NCI-H1436 (cell line): ENCODE results near the gene EIF5AL1.
"Not testable (repeated sequence)": the region's sequence is repeated elsewhere in the genome, so short reads cannot be mapped to it uniquely, and the experiment has no call there.

ENCODE experiments used
- DNase-seq: peaks from one replicate; lab custom pipeline; 2025; lab: John Stamatoyannopoulos, UW

Gene EIF5AL1

DNA sequence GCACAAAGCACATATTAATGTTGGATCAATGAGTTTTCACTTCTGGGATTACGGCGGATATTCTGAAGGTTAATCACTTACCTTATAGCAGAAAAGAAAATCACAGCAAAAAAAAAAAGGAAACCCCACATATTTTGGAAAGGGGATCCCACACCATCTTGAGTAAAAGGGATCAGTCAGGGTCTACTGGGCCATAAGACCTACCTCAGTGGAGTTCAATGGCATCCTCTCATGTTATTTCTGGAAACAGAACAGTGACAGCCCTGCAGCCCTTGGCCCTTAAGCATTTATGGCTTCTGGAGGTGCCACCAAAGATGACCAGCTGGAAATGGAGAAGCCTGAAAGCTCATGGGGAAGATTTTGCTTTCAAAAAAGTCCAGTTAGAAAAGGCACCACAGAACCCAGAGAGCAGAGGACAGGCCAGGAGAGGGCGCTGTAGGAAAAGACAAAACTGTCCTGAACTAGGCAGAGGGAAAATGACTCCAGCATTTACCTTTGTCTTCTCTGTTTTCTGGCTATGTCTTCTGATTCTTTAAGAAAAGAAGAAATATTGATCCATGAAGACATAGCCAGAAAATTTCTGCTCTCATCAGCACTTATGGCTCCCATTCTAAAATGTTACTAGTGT, 2.9 kb upstream of the EIF5AL1 start:
- not testable (repeated sequence) for DNase-seq

DNA sequence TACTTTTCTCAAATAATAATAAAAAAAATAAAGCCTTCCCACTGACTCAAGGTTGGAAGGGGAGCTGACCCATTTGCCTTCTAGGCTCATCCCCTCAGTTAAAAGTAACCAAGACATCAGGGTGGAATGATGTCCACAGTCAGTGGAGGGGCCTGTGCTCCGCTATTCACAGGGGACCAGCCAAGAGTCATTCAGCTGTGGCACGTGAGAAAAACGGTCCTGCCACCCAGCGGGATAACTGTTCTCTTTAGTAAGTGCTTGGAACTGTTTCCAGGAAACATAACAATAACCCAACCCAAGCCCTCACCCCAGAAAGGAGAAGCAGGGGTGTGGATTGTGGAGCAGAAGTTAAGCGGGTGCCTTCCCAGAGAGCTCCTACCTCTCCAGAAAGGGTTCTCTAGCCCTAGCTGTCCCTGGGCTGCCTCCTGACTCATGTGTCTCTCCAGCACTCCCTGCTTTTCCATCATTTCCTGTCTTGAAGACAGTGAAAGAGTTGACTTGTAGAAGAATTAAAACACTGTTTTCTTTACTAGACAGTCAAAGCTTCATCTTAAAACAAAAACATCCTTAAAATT, 2.3 kb upstream of the EIF5AL1 start:
- DNase-seq: not testable (repeated sequence)

DNA sequence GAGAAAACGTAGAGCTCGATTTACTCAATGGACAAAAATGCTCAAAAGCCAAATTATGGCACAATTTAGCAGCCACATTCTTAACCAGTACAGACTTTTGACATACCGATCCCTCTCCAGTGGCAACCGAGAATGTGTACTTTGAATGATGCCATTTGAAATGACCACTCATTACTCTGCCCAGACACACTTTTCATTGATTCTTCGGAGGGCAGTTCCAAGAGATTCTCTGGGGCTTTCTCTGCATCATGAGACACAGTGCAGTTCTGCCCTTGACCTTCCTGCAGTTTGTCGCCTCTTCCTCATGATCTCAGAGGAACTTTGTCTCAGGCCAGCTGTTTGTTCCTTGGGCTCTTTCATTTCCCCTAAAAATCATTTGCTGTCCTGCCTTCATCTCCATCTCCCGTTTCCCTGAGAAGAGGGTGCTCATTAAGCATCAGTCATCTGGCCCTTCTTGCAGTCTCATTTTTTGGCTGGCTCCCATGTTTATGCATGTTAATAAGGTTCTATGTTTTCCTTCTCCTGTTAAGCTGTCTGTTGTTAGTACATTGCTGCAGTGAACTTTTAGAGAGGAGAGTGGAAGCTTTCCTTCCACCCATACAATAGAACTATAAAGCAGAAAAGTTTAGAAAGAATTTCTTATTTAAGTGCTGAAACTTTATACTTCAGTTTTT, 4.3 kb downstream of the EIF5AL1 start:
- not testable (repeated sequence) for DNase-seq

DNA sequence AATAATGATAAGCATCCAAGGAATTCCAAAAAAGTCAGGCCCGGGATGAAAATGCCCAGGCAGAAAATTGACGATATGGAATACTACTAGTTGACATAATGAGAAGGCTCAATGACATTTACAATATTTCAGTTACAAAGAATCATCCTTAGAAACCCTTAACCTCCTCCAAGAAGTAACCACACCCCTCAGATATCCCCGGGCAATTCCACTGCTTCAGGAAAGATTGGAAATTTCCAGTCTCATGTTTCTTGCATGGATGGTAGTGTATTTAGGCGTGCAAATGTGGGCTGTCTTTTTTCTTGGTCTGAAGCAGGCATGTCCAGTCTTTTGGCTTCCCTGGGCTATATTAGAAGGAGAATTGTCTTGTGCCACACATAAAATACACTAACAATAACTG, 5.2 kb downstream of the EIF5AL1 start:
- DNase-seq: not testable (repeated sequence)

DNA sequence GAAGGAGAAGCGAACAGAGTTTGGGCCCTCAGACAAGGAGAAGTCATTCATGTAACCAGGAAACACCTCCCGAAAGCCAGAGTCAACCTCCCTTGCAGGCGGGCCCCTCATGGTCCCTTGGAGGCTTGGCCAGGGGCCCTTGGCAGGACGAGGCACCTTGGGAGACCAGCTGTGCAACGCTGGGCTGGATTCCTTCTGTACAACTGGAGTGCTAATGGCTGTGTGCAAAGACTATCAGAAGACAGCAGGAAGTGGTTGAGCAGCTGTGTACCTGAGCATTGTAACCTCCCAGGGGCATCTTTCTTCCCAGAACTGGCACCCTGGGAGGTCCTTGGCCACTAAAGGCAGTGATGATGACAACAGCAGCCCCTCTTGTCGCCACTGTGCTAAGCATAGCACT, 9.4 kb downstream of the EIF5AL1 start:
- not testable (repeated sequence) for DNase-seq

DNA sequence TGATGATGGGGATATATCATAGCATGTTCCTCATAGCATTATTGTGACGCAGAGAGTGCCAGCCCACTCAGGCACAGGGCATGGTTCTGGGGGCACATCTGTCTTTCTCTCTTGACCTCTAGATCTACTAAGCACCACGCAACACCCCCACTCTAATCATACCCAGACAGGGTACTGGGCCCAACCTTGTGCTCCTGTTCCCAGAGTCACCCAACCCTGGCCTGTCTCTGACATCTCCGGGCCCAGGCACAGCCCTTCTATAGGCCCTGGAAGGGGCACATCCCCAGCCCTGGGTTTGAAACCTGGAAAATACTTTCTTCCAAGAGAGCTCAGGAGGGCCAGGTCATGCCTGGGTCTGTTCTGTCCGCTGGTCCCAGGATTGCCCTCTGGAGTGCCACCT, 10.1 kb downstream of the EIF5AL1 start:
- DNase-seq: not testable (repeated sequence)

DNA sequence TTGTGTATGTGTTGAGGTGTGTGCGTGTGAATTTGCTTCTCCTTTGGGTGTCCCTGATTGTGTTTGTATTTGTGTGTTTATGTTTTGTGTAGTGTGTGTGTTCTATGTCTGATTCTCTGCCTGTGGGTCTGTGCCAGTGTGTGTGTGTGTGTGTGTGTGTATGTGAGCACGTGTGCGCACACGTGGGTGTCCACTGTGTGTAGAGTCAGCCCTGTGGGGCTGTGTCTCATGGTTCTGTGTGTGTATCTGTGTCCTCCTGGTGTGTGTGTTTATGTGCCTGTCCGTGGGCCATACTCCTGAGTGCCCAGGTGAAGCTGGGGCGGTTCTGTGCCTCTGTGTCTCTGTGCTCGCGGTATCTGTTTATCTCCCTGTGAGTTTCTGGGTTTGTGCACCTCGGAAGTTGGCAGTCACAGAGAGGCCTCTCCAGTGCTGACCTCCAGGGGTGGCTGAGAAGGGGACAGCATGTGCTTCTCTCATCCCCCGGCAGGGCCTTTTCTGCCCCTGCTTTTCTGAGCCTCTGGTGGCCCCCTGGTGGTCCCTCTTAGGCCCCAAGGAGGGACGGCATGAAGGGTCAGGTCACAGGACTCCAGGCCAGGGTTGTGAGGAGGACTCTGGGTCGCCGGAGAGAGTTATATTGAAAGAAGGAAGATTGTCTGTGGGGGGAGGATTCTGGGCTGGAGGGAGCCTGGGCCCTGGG, 11.0 kb downstream of the EIF5AL1 start:
- DNase-seq: not testable (repeated sequence)

DNA sequence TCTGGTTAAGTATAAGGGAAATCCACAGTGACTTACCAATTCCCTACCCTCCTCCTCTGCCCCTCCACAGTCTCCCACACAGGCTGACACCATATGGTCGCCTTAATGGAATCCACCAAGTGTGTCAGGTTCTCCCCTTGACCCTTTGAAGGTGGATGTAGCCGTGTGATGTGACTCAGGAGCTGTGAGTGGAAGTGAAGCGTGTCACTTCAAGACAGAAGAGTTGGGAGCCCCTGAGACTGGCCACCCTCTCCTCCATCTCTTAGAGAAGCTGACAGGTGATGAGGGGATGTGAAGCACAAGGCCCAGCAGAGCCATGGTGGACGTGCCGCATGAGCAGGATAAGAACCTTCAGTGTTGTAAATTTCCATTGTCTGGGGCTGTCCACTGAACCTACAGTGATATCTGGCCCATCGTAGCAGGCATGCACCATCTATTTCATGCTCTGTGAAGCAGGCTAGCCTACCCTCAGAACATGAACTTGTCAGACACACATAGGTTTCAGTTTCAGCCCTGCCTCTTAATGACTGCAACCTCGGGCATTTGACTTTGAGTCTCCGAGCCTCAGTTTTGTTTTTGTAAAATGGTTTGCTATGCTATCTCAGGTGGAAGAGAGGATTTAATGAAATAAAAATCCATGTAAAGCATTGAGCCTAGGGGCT, 12.8 kb downstream of the EIF5AL1 start:
- DNase-seq: not testable (repeated sequence)

DNA sequence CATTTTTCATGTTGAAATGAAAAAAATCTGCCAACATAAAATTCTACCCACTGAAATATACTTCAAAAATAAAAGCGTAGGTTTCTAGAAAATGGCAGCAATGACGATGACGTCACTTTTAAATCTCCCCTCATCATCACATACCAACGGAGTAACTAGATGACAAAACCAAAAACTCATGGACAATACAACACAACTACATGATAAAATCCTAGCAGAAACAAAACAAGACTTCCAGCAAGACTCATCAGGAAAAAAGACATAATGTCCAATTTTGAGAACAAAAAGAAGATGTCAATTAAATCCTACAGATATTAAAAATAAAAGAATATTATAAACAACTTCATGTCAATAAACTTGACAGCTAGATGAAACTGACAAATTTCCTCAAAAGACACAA, 15.9 kb downstream of the EIF5AL1 start:
- not testable (repeated sequence) for DNase-seq

DNA sequence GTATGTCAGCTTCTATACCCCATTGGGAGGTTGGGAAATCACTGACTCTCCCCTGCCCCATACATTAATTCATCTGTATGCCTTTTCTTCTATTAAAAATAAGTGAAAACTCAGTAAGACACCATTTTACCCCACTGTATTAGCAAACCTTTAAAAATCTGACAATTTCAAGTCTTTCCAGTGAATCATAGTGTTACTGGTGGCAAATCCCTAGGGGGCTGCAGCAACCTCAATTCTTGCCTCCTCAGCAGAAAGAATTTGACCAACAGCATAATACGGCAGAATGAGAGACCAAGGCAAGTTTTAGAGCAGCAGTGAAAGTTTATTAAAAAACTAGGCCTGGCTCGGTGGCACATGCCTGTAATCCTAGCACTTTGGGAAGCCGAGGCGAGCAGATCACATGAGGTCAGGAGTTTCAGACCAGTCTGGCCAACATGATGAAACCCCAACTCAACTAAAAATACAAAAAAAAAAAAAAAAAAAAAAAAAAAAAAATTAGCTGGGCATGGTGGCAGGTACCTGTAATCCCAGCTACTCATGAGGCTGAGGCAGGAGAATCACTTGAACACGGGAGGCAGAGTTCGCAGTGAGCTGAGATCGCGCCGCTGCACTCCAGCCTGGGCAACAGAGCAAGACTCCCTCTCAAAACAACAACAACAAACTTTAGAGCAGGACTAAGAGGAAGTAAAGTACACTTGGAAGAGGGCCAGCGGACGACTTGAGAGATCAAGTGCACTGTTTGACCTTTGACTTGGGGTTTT, 21.0 kb downstream of the EIF5AL1 start:
- not testable (repeated sequence) for DNase-seq

DNA sequence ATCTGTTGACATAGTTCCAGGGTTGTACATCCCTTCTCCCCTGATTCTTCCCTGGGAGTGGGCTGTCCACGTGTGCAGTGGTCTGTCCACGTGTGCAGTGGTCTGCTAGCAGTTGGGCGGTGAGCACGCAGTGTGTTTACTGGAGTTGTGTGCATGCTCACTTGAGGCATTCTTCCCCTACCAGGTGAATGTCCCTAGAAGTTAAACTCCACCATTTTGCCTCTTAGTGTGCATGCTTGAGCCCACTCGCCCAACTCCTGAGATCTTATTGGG, 21.5 kb downstream of the EIF5AL1 start:
- not testable (repeated sequence) for DNase-seq

DNA sequence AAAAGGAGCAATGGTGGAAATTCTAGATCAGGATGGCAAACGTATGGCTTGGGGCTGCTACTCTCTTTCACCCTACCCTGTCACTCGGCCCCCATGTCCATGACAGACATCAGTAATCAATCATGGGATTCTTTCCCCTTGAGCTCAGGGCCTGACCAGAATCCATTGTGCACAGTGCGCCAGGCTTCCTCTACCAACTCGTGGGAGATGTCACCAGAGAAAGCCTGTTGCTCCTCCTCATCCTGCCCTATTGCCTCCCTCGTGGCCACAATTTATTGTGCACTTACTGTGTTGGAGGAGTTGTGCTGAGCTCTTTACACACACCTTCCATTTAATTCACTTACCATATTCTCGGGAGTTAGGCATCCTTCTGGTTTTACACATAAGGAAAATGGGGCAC, 26.0 kb downstream of the EIF5AL1 start:
- DNase-seq: not testable (repeated sequence)

DNA sequence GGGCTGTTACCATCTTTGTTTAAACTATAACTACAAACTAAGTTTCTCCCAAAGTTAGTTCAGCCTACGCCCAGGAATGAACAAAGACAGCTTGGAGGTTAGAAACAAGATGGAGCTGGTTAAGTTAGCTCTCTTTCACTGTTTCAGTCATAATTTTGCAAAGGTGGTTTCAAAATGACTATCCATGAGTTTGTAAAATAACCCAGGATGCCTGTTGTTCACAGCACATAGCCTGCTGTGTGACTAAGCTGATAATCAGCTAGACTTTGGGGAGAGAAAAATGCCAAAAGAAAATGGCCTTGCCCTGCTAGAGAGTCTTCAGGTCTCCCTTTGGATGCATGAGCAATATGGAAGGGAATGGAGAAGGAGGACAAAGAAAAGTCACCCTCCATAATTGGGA, 28.6 kb downstream of the EIF5AL1 start:
- not testable (repeated sequence) for DNase-seq

DNA sequence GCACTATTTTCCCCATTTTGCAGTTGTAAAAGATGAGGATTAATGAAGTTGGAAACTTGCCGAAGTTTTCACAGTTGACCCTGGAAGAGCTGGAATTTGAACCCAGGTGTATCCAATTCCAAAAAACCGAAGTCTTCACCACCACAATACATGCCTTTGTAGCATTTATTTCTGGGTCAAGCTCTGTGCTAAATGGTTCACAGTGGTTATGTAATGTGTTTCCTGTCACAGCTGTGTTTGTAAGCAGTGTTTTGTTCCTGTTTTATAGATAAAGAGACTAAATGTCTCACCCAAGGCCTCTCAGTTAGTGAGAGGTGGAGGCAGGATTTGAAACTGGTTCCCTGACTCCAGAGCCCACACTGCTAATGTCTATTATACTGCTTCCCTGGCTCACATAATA, 30.3 kb downstream of the EIF5AL1 start:
- no peak for DNase-seq

DNA sequence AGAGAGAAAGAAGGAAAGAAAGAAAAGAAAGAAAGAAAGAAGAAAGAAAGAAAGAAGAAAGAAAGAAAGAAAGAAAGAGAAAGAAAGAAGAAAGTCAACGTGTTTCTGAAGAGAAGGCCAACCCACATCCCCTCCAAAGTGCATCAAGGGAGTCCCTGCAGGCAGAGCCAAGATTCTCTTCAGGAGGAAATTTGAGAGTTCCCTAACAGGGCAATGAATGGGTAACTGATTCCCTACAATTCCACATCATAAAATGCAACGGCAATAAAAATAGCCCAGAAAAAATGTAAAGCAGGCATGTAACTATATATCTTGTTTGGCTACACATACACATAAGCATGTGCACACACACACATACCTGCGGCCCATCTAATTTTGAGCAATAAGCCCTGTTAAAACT, 32.1 kb downstream of the EIF5AL1 start:
- DNase-seq: not testable (repeated sequence)

DNA sequence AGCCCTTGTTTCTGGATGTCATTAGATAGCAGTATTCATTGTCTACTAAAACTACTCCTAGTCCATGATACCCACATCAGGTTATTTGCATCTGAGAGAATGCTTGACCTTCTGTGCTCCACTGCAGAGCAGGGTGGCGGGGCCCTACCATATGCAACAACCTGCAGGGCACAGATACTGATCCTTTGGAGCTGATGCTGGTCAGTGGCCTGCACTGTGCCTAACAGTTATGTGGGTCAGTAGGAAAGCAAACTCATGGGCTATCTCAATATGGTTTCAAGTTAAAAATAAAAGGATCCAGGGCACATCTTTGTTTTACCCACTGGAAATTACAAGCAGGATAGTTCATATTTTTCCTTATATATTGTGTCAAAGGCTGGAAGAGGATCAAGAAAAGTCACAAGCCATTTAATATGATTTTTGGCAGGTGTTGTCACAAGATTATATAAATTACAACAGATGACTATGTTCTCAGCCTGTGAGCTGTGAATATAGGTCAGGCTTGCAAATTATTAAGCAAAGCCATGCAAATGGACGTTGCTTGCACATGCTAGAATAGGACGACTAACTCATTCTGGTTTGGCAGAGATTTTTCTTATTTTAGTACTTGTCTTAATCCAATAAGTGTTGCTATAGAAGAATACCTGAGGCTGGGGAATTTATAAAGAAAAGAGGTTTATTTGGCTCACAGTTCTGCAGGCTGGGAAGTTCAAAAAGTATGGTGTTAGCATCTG, 32.8 kb downstream of the EIF5AL1 start:
- not testable (repeated sequence) for DNase-seq

DNA sequence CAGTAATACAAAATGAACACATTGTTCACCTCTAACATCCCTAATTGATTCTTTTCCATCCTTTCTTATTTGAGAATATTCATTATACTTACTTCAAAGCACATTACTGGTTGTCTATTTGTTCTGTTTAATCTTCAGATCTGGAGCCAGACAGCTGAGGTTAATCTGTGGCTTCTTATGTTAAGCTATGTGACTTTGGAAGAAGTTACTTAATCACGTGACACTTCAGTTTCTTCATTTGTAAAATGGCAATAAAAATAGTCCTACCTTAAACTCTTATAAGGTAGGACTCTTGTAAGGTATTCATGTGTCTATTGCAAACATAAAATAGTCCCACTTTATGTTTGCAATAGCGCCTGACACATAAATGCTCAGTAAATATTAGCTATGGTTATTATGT, 34.8 kb downstream of the EIF5AL1 start:
- not testable (repeated sequence) for DNase-seq

DNA sequence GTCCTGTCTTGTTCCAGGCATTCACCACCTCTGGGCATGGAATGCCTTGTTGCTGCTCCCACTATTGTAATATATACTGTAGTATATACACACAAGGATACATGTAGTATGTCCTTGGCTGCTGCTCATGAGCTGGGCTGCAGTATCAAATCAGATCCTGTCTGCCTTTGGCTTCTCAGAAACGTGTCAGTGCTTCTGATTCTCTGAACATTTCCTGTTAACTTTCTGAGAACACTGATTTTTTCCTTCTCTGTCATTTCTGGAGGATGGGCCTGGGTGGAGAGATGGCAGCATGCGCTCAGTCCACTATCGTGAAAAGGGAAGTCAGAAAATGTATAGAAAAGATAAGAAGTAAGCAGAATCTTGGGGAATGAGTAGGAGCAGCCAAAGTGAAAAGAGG, 35.6 kb downstream of the EIF5AL1 start:
- no peak for DNase-seq

DNA sequence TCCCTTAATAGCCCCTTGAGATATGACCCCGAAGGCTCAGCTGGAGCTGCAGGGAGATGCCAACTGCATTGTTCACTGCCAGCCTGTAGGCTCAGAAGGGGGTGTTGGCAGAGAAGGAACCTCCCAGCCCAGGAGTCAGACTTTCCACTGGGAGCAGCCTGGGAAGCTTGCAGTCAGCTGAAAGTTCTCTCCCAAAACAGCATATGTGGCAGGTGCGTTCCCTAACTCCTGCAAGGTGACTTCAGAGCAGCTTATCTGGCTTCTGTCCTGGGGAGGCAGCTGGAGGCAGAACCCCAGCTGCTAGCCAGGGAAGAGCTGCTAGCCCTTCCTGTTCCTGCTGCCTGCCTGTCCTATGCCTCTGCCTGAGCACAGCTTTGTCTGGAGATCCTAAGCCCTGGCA, 39.8 kb downstream of the EIF5AL1 start:
- no peak for DNase-seq

DNA sequence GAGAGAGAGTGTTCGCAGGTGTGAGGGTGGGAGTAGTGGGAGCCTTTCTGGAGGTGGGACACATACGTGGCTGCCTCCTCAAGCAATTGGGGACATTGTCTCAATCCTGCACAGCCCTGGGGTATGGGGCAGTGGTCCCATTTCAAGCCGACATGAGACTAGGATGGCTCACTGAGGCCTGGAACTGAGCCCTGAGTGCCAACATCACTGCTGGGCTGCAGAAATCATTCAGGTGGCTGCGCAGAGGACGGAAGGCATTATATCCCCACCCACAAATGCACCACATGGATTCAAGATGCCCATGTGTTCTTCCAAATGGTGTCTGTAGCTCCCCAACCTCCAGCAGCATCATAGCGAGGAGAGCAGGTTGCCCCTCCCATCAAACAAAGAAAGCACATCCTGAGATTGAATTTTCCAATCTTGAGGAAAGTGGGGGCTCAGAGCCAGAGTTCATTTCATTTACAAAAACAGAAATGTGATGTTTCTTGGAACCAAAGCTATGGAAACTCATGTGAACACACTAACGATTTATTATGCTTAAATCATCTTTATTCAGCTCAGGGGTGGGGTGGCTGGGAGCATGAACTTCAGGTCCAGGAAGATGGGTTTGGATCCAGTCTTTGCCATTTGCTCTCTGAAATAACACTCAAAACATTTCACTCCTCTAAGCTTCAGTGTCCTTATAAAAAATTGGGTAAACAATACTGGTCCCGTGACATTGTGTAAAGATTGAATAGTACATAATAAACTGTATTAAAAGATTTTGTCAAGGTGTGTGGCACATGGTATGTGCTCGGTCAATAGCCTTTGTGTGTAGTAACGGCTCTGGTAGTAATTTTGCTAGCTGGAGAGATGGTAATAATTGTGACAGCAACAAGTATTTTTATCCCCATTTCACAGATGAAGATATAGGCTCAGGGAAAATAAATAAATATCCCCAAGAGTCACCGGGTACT, 43.3 kb downstream of the EIF5AL1 start:
- DNase-seq: no peak
